H54 (cell line): ENCODE results near the gene FNDC10.

Experiments
- DNase-seq: peaks from one replicate; pipeline ENCODE4 v3.0.0; 2011; ENCODE audit warnings: low spot score, mixed read lengths; ENCODE audit not compliant: insufficient read length
- FAIRE-seq: peaks from 3 replicates; lab custom pipeline; 2011; peaks lifted over from hg19 to GRCh38; lab: Jason Lieb, UNC
- POLR2A ChIP-seq: IDR thresholded peaks from 2 replicates; pipeline ENCODE4 v1.6.1; 2011; ENCODE audit warnings: low read depth, mild to moderate bottlenecking, low read length

Gene FNDC10

DNA sequence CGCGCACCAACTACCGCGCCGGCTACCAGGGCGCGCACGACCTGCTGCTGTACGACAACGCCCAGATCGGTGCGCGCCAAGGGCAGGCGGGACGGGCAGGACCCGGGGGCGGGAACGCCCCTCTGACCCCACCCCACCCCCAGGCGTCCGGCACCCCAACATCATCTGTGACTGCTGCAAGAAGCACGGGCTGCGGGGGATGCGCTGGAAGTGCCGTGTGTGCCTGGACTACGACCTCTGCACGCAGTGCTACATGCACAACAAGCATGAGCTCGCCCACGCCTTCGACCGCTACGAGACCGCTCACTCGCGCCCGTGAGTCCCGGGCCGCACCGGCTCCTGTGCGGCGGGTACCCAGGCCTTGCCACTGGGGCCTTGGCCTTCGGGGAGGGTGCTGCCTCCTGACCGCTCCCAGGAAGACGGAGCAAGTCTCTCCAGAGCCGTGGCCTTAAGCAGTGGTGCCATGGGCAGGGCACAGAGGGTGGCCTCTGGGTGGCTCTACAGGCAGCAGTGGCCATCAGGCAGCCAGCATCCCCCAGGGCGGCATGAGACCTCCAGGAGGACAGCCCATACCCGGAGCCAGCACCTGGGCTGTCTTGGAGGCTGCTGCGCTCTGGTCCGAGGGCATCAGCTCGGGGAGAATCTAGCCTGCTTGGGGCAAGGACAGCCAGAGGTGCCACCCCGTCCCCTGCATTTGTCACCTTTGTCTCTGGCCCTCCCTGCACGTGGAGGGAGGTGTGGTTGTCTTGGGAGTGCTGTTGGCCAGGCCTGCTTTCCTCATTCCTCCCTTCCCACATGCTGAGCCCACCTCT lies 23.9 kb upstream of the FNDC10 start:
- FAIRE-seq, result no peak
- TF ChIP-seq POLR2A, result no peak
- DNase-seq, result no peak

DNA sequence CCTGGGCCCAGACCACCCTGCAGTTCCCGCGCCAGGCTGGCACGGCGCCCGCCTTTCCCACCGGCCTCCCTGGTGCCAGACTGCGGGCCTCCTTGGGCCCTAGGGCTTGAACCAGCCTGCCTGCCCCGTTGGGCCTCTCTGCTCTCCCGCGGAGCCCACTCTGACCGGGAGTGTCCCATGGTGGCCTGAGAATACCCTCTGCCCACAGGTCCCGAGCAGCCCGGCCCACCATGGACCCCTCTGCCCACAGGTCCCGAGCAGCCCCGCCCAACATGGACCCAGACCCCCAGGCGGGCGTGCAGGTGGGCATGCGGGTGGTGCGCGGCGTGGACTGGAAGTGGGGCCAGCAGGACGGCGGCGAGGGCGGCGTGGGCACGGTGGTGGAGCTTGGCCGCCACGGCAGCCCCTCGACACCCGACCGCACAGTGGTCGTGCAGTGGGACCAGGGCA lies 23.3 kb upstream of the FNDC10 start:
- no peak for TF ChIP-seq POLR2A
- FAIRE-seq (no peak), DNase-seq (no peak)

DNA sequence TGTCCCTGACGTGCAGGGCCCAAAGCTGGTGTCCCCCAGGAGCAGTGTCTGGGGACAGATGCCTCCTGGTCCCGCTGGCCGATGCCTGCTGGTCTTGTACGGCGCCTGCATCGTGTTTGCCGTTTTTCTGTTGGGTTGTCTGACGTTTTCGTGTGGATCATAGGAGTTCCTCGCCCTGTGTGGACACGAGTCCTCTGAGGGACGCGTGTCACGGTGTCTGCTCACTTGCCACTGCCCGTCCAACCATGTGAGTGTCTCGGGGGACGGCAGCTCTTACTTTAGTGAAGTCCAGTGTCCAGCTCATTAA lies 22.8 kb upstream of the FNDC10 start:
- no peak for FAIRE-seq
- no peak for DNase-seq
- TF ChIP-seq POLR2A, result no peak

DNA sequence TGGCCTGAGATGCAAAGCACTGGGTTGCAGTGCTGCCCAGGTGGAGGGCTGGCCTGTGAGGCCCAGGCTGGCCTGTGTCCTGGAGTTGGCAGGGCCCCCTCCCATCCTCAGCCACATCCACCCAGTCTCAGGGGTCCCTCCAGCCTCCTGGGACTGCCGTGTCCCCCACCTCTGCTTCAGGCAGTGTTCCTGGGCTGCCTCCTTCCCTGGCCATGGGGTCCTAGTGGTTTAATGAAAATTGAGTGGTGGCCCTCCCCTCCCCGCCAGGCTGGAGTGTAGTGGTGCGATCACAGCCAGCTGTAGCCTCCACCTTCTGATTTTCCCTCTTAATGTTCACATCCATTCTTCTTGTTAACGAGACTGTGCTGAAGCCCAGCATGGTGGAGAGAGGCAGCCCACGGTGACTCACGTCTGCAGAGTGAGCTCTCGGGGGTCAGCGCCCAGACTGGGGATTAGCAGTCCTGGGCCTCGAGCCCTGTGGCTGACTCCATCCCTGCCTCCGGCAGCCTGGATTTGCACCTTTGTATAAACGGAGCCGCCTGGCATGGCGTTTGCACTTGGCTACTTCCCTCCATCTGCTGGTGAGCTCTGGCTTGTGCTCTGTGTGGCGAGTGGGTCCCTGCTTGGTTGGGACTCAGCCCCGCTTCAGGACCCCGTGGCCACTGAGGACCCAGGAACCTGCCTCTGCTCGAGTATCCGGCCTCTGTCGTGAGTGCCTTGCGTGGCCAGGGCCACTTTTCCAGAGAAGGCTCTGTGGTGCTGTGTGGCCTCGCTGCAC lies 22.3 kb upstream of the FNDC10 start:
- no peak for DNase-seq
- no peak for FAIRE-seq
- no peak for TF ChIP-seq POLR2A

DNA sequence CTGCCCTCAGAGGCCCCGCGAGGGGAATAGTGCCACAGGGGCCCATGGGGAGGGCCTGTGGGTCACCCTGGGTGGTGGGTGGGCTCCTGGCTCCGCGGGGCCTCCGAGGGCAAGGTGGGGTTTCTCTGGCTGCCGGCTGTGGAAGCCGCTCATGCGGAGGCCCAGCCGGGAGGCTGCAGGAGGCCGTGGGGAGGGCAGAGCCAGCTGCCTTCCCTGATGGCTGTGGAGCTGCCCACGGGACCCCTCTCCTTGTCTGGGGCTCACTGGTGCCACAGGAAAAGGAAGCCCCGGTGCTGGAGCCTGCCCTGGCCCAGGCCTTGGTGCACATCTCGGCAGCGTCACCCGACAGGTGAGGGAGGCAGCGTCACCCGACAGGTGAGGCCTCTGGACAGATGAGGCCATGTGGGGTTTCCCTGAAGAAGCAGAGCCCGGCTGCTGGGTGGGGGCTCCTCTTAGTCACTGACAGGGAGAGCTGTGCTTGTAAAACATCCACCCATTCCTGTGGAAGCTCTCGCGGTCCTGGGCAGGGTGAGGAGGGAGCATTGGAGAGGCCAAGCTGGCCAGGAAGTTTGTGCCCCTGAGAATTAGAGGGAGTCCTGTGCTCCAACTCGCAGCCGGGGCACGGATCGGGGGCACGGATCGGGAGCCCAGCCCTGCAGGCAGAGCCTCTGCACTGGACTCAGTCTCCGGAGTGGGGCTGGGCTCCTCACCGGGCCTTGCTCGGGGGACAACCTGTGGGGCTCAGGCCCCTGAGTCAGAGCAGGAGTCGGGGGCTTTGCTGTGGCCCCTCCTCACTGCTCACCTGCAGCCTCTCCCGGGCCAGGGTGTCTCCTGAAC lies 21.5 kb upstream of the FNDC10 start:
- DNase-seq (no peak), FAIRE-seq (no peak)
- no peak for TF ChIP-seq POLR2A

DNA sequence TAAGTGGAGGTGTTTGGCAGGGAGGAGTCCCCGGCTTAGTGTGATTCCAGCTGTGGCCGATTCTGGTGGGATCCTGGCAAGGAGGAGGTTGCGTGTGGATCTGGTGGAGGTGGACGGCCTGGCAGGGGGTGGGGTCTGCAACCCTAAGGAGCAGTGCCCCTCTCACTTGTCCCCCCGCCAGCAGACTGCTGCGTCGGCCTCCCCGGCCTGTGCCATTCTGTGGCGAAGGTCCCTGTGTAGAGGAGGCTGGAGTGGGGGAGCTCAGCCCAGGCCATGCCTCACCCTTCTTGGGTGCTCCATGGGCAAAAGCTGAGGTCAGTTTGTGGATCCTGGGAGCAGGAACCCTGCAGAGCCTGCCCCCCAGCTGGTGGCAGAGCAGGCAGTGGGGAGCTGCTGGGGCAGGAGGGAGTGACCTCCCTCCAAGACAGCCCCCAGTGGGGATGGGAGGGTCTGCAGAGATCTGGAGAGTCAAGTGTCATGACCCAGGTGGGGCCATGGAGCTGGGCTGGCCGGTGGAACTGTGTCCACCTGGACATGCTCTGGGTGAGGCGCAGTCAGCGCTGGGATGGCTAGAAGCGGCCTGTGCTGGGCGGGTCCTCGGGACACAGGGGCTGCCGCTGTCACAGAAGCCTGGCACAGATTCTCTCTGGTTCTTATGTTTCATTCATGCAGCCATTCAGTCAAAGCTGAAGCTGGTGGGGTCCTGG lies 20.7 kb upstream of the FNDC10 start:
- DNase-seq (no peak), FAIRE-seq (no peak)
- no peak for TF ChIP-seq POLR2A

DNA sequence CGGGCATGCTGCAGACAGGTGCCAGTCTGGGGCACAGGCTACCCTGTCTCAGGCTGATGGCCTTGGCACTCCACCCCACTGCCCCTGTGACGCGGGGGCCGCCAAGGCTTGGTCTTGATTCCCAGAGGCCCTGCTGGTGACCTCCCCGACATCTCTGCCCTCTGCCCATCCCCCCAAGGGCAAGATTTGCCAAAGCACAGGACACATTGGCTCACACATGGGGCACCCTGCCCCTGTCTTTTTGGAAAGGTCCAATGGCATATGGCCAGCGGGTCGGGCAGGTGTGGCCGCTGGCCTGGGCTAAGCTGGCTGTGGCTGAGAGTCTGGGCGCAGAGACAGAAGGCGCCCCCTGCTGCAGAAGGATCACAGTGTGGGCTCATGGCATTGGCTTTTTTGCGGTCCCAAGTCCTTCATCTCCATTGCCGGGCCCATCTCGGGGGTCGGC lies 20.0 kb upstream of the FNDC10 start:
- DNase-seq, result no peak
- no peak for FAIRE-seq

DNA sequence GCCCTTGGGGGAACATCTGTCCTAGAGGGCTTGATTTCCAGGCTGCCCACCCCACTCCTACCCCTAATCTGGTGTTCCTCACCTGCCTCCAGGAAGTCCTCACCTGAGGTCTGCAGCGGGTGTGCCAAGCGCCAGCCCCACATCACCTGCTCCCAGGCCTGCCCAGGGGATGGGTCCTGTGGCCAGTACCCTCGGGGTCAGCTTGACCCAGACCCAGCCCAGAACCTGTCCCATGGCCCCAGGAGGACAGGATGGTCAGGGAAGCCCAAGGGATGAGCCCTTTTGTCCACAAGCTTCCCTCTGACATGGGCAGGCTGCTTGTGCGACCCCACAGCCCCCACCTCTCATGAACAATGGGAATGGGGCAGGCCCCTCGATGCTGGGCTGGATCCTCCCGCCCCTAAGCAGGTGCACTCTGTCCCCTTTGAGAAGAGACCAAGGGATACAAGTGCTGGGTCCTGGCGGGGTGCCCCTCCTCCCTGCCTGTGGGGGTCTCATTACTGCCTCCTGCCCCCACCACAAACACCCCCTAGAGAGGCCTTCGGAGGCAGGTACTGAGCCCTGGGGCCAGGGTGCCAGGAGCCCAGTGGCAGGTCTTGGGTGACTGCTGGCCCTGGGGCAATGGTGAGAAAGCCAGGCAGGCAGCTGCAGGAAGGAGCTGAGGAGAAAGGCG lies 18.6 kb upstream of the FNDC10 start:
- DNase-seq, result no peak
- FAIRE-seq, result no peak

More for the DNA sequence above, 20.0 kb upstream of the FNDC10 start:
- TF ChIP-seq POLR2A, result no peak

DNA sequence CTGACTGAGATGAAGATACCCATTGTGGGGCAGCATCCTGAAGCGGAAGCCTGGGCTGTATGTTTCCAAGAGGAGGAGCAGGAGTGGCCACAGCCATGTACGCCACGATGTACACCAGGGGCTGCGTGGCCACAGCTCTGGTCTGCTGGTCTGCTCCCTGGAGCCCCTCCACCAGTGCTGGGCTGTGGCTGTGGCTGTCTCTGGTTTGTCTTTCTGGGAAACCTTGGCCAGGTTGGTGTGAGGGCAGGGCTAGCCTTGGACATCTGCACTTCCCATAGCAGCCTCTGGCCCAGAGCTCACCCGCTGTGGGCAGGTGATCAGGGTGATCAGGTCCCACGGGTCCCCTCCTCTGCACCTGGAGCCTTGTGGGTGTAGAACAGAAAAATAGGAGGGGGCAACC lies 18.0 kb upstream of the FNDC10 start:
- no peak for TF ChIP-seq POLR2A
- DNase-seq (no peak), FAIRE-seq (no peak)

More for the DNA sequence above, 18.6 kb upstream of the FNDC10 start:
- TF ChIP-seq POLR2A, result no peak

DNA sequence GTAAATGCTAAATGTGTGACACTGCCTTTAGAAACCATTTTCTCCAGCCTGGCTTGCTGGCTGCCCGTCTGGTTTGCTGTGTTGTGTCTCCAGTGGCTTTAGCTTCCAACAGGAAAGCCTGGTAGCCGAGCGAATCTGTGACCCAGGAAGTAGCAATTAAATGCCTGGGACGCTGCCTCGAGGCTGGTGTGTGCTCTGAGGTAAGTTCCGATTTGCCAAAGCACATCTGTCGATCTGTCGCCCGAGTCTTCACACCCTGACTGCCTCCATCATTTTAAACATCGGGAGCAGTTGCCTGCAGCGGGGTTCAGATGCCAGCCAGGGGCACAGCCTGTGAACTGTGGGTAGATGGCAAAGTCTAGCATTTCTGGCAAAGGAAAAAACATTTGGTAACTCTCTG lies 17.6 kb upstream of the FNDC10 start:
- no peak for TF ChIP-seq POLR2A
- FAIRE-seq (no peak), DNase-seq (no peak)

DNA sequence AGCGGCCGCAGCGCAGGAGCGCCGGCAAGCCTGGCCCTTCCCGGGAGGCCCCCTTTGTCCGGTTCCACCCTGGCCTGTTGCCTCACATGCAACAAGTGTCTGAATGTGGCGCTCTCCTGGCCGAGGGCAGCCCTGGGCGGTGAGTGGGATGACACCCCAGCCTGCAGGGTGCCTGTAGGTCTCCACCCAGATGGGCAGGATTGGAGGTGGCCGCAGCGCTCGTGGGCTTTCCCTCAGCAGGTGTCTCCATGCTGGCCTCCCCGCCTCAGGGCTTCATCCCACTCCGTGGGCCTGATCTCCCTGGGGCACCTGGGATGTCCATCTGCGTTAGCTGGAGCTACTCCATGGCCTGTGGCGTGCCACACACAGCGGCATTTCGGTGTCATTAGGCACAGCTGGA lies 16.9 kb upstream of the FNDC10 start:
- no peak for TF ChIP-seq POLR2A
- DNase-seq, result no peak
- FAIRE-seq, result no peak

DNA sequence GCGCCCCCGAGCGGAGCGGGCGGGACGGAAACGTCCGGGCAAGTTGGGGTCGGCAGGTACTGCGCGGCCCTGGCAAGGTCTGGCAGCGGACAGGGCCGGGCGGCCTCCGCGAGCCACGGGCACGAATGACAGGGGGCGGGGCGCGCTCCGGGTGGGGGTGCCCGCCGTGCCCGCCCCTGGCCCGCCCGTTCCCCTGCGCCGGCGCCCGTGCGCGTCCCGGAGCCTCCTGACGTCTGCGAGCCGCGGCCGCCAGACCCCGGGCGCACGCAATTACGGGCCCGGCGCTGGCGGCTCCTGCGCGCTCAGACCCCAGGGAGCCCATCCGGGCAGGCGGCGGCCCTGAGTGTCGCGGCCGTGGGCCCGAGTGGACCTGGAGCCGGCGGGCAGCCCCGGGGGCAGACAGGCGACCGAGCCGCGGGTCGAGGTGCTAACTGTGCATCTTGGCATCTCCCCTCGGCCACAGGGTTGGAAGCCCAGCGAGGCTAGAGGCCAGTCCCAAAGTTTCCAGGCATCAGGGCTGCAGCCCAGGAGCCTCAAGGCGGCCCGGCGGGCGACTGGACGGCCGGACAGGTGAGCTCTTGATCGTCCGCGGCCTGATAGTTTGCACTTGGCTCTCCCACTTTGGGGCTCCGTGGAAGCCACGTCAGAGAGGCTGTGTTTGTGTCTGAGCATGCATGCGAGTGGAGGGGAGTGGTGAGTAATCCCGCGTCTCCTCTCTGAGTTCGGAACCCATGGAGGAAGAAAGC lies 16.3 kb upstream of the FNDC10 start:
- DNase-seq, result no peak
- FAIRE-seq, result no peak
- no peak for TF ChIP-seq POLR2A
